ENCODE measurements around the gene HAPSTR1.

Gene HAPSTR1

GRCh38 chr16:9096416-9096952 lies 5.0 kb downstream of the HAPSTR1 start:
- H3K4me1 ChIP-seq (ENCODE audit: insufficient read depth, low read length), result peaks cover 74% of the 10 kb centered on the region
- no peaks in the 10 kb centered on the region for H3K27me3 ChIP-seq (ENCODE audit: insufficient read depth, low read length, poor library complexity)
- no peak overlapping the region for H3K9ac ChIP-seq (ENCODE audit: low read depth, low read length)
- H2AFZ ChIP-seq (ENCODE audit: low read depth, low read length), result no peak overlapping the region
- no peaks in the 10 kb centered on the region for H3K9me3 ChIP-seq (ENCODE audit: insufficient read depth, low read length, severe bottlenecking)
- peaks cover 100% of the 10 kb centered on the region for H3K79me2 ChIP-seq (ENCODE audit: insufficient read depth, low read length)
- ATAC-seq (ENCODE audit: insufficient read depth, low read depth) (no peak), DNase-seq (no peak)
- H4K20me1 ChIP-seq (ENCODE audit: insufficient read depth, low read length), result peaks cover 80% of the 10 kb centered on the region
- peaks cover 87% of the 10 kb centered on the region for H3K36me3 ChIP-seq (ENCODE audit: insufficient read depth, low read length)
- H3K4me3 ChIP-seq (ENCODE audit: low read depth in 1 of 2, low read length in 2 of 2), result no peak overlapping the region
- TF ChIP-seq CTCF (IDR thresholded peaks at IDR 0.05; ENCODE audit: borderline replicate concordance, extremely low read depth, low read length, poor library complexity, severe bottlenecking) (no peak), EZH2 (IDR thresholded peaks at IDR 0.05; ENCODE audit: borderline replicate concordance, low read depth, low read length, severe bottlenecking) (no peak)
- no peak overlapping the region for H3K27ac ChIP-seq (ENCODE audit: low read length)
- peak overlapping the region; percentile 97; the same call in 1 of the 2 replicates for H3K4me2 ChIP-seq (ENCODE audit: insufficient read depth, low read length)

- ATAC-seq (ENCODE audit: insufficient read depth, low read depth) (no peak), DNase-seq (no peak)
Measured at GRCh38 chr16:9097266-9098219, 6.1 kb downstream of the HAPSTR1 start.

GRCh38 chr16:9098377-9099090 lies 7.1 kb downstream of the HAPSTR1 start:
- H3K4me2 ChIP-seq (ENCODE audit: insufficient read depth, low read length), result peak overlapping the region; percentile 23; the same call in 1 of the 2 replicates
- H3K27me3 ChIP-seq (ENCODE audit: insufficient read depth, low read length, poor library complexity), result no peaks in the 10 kb centered on the region
- H3K4me3 ChIP-seq (ENCODE audit: low read depth in 1 of 2, low read length in 2 of 2), result no peak overlapping the region
- no peak for DNase-seq
- TF ChIP-seq CTCF (IDR thresholded peaks at IDR 0.05; ENCODE audit: borderline replicate concordance, extremely low read depth, low read length, poor library complexity, severe bottlenecking) (no peak), EZH2 (IDR thresholded peaks at IDR 0.05; ENCODE audit: borderline replicate concordance, low read depth, low read length, severe bottlenecking) (no peak)
- no peaks in the 10 kb centered on the region for H3K9me3 ChIP-seq (ENCODE audit: insufficient read depth, low read length, severe bottlenecking)
- H3K9ac ChIP-seq (ENCODE audit: low read depth, low read length), result no peak overlapping the region
- peaks cover 70% of the 10 kb centered on the region for H3K4me1 ChIP-seq (ENCODE audit: insufficient read depth, low read length)
- H4K20me1 ChIP-seq (ENCODE audit: insufficient read depth, low read length), result peaks cover 93% of the 10 kb centered on the region
- H3K79me2 ChIP-seq (ENCODE audit: insufficient read depth, low read length), result peaks cover 100% of the 10 kb centered on the region
- no peak for ATAC-seq (ENCODE audit: insufficient read depth, low read depth)
- no peak overlapping the region for H2AFZ ChIP-seq (ENCODE audit: low read depth, low read length)
- H3K36me3 ChIP-seq (ENCODE audit: insufficient read depth, low read length), result peaks cover 100% of the 10 kb centered on the region
- H3K27ac ChIP-seq (ENCODE audit: low read length), result no peak overlapping the region

More at GRCh38 chr16:9097266-9098219, 6.1 kb downstream of the HAPSTR1 start:
- H4K20me1 ChIP-seq (ENCODE audit: insufficient read depth, low read length), result peaks cover 91% of the 10 kb centered on the region
- H3K4me3 ChIP-seq (ENCODE audit: low read depth in 1 of 2, low read length in 2 of 2), result no peak overlapping the region
- no peak overlapping the region for H2AFZ ChIP-seq (ENCODE audit: low read depth, low read length)
- H3K4me2 ChIP-seq (ENCODE audit: insufficient read depth, low read length), result peak overlapping the region; percentile 23
- H3K9ac ChIP-seq (ENCODE audit: low read depth, low read length), result no peak overlapping the region
- peaks cover 74% of the 10 kb centered on the region for H3K4me1 ChIP-seq (ENCODE audit: insufficient read depth, low read length)
- H3K36me3 ChIP-seq (ENCODE audit: insufficient read depth, low read length), result peaks cover 98% of the 10 kb centered on the region
- no peaks in the 10 kb centered on the region for H3K9me3 ChIP-seq (ENCODE audit: insufficient read depth, low read length, severe bottlenecking)
- H3K79me2 ChIP-seq (ENCODE audit: insufficient read depth, low read length), result peaks cover 100% of the 10 kb centered on the region
- H3K27me3 ChIP-seq (ENCODE audit: insufficient read depth, low read length, poor library complexity), result no peaks in the 10 kb centered on the region
- H3K27ac ChIP-seq (ENCODE audit: low read length), result no peak overlapping the region
- TF ChIP-seq EZH2 (IDR thresholded peaks at IDR 0.05; ENCODE audit: borderline replicate concordance, low read depth, low read length, severe bottlenecking), result no peak
- TF ChIP-seq CTCF (IDR thresholded peaks at IDR 0.05; ENCODE audit: borderline replicate concordance, extremely low read depth, low read length, poor library complexity, severe bottlenecking), result no peak
